NCI-H82 treated with DMSO at 0.1 percent for 48 hours (cell line): Measurements from ENCODE around the gene COL28A1.
"Not testable (repeated sequence)": the region's sequence is repeated elsewhere in the genome, so short reads cannot be mapped to it uniquely, and the experiment has no call there.

Source experiments
- DNase-seq: peaks from one replicate; lab custom pipeline; 2025; ENCODE audit not compliant: unreplicated experiment; lab: John Stamatoyannopoulos, UW

The COL28A1 gene

GRCh38 chr7:7562736-7563135, 27.1 kb upstream of the COL28A1 start:
- DNase-seq, result no peak

DNA sequence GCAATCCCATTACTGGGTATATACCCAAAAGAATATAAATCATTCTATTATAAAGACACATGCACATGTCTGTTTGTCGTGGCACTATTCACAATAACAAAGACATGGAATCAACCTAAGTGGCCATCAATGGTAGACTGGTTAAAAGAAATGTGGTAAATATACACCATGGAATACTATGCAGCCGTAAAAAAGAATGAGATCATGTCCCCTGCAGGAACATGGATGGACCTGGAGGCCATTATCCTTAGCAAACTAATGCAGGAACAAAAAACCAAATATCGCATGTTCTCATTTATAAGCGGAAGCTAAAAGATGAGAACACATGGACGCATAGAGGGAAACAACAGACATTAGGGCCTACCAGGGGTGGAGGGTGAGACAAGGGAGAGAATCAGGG, 25.9 kb upstream of the COL28A1 start:
- DNase-seq, result not testable (repeated sequence)

DNA sequence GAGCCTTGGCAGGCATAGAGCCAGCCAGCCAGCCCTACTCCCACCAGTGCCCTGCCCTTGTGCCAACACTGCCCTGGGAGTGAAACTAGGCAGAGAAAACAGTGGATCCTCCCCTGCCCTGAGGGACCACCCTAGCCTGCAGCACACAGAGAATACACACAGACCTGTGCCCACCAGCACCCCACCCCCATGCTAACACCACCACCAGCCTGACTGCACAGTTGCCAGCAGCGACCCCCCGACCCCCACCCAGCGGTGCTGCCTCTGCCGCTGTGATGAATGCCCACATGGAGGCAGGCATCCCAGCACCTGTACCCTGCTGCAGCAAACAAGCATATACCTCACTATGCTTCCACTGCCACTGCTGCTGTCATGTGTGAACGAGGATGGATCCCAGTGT, 21.6 kb upstream of the COL28A1 start:
- DNase-seq, result no peak

DNA sequence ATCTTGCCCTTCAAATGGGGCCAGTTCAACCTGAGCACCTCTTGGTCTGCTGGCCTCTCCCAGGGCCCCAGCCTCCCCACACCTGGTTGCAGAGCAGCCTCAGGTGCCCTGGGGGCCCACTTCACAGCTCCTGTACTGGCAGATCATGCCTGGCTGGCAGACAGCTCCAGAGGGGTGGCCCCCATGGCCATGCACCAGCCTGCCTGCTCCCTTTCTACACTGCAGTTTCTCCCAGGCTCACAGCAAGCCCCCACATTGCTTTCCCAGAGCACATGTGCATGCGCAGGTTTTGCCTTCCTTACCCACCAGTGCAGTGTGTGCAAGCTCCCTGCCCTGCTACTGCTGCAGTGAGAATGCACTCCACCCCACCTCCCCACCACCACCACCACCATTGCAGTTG, 21.2 kb upstream of the COL28A1 start:
- no peak for DNase-seq

- peak; percentile 100 for DNase-seq
Observed at GRCh38 chr7:7554649-7555575, 19.2 kb upstream of the COL28A1 start.

- DNase-seq, result peak; percentile 99
Observed at GRCh38 chr7:7554021-7554432, 18.4 kb upstream of the COL28A1 start.

- DNase-seq, result no peak
Observed at GRCh38 chr7:7553386-7553785, 17.7 kb upstream of the COL28A1 start.

GRCh38 chr7:7552199-7552598, 16.5 kb upstream of the COL28A1 start:
- no peak for DNase-seq

DNA sequence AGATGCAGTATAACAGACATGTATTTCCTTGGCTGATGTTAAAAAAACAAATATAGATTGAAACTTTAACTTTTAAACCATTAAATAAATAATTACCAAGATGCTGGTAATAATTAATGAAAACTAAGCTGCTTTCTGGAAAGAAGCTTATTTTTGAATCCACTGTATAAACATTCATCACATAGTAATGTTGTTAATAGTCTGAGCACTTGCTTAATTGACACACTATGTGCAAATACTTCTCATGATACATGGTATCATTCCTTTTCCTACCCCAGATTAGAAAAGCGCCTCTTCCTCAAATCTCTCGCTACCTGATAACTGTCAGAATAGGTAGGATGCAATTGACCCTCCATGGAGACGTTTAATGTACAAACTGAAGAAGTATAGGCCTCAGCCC, 15.0 kb upstream of the COL28A1 start:
- DNase-seq, result no peak

- no peak for DNase-seq
Observed at GRCh38 chr7:7548407-7548806, 12.7 kb upstream of the COL28A1 start.

GRCh38 chr7:7542251-7542835, 6.7 kb upstream of the COL28A1 start:
- DNase-seq, result no peak

GRCh38 chr7:7539711-7540110, 4.0 kb upstream of the COL28A1 start:
- DNase-seq, result no peak

DNA sequence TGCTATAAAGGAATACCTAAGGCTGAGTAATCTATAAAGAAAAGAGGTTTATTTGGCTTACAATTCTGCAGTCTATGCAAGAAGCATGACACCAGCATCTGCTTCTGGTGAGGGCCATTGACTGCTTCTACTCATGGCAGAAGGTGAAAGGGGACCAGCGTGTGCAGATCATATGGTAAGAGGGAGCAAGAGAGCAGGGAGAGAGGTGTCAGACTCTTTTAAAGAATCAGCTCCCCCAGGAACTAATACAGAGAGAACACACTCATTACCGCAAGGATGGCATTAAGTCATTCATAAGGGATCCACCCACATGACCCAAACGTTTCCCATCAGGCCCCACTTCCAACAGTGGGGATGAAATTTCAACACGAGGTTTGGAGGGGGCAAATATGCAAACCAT, 3.5 kb upstream of the COL28A1 start:
- no peak for DNase-seq

DNA sequence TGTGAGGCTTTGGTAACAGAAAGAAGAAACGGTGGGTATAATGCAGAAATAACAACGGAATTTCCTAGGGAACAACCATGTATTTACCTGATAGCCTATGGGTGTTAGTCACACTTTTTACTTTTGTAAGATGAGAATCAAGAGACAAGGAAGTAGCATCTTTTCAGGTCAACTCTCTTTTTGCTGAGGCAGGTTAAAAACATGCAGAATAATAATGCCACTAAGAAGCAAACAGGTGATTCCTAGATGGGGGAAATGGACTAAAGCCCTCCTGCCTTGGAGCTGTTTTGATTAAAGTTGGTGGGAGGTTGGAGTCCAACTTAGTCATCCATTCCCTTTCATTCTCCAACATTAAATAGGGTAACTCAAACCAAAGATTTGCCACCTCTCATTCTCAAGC, 2.0 kb upstream of the COL28A1 start:
- no peak for DNase-seq

GRCh38 chr7:7536396-7537019, 835 bp upstream of the COL28A1 start:
- no peak for DNase-seq

- DNase-seq, result no peak
Observed at GRCh38 chr7:7533831-7534430, 1.7 kb downstream of the COL28A1 start.

DNA sequence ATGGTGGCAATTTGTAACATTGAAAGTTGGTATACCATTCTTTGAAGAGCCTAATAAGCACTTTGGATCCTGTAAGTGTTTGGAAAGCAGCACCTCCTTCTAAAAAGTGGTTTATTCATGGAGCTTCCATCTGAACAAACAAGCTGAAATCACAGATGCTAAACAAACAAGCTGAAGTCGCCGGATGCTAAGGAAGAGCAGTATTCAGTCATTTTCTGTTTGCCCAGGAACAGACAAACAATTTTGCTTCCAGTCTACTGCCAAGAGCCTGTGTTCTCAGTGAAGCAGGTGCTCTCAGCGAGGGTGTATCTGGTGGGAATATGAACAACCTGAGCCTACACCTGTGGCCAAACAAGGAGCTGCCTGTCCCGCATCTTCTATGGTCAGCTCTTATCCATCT, 6.3 kb downstream of the COL28A1 start:
- no peak for DNase-seq

- DNase-seq, result no peak
Observed at GRCh38 chr7:7527047-7527446, 8.6 kb downstream of the COL28A1 start.

DNA sequence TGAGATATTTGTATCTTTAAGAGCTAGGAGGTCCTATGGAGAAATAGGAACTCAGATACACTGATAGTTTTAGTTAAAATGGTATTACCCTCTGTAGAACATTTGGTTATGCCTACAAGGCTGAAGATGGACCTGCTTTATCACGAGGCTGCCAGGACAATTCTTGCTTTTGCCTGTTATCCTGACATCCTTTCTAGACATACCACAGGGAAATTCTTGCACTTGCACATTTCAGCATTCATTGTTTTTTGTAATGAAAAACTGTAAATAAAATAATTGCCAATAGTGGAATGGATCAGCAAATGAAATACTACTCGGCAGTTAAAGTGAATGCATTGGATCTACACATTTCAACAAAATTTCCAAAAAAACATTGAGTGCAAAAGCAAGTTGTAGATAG, 9.7 kb downstream of the COL28A1 start:
- DNase-seq, result no peak

GRCh38 chr7:7524121-7524520, 11.6 kb downstream of the COL28A1 start:
- no peak for DNase-seq

- no peak for DNase-seq
Observed at GRCh38 chr7:7522421-7522820, 13.3 kb downstream of the COL28A1 start.

GRCh38 chr7:7521259-7521658, 14.4 kb downstream of the COL28A1 start:
- DNase-seq, result no peak
